Neural progenitor cell (in vitro differentiated cells): ENCODE results near the gene SUSD6.

ENCODE experiments used
- EZH2 ChIP-seq: fragments of 200-600 bp; sonication (generic); IDR thresholded peaks from 2 replicates; pipeline ENCODE4 v1.6.1; 2017; ENCODE audit warnings: antibody characterized with exemption, mild to moderate bottlenecking, moderate library complexity
- EZH2phosphoT487 ChIP-seq: fragments of 200-600 bp; sonication (generic); IDR thresholded peaks from 2 replicates; pipeline ENCODE4 v1.6.1; 2017; ENCODE audit warnings: antibody characterized with exemption
- TF ChIP-seq, protein P1 (sequence below): fragments of 200-600 bp; sonication (generic); IDR thresholded peaks from 2 replicates; pipeline ENCODE4 v1.5.1; 2017; ENCODE audit warnings: antibody characterized with exemption, mild to moderate bottlenecking

- TF ChIP-seq, protein P1, sequence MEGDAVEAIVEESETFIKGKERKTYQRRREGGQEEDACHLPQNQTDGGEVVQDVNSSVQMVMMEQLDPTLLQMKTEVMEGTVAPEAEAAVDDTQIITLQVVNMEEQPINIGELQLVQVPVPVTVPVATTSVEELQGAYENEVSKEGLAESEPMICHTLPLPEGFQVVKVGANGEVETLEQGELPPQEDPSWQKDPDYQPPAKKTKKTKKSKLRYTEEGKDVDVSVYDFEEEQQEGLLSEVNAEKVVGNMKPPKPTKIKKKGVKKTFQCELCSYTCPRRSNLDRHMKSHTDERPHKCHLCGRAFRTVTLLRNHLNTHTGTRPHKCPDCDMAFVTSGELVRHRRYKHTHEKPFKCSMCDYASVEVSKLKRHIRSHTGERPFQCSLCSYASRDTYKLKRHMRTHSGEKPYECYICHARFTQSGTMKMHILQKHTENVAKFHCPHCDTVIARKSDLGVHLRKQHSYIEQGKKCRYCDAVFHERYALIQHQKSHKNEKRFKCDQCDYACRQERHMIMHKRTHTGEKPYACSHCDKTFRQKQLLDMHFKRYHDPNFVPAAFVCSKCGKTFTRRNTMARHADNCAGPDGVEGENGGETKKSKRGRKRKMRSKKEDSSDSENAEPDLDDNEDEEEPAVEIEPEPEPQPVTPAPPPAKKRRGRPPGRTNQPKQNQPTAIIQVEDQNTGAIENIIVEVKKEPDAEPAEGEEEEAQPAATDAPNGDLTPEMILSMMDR = no peak
- no peak for TF ChIP-seq EZH2phosphoT487
- TF ChIP-seq EZH2 = no peak
Measured at GRCh38 chr14:69715725-69716477, 104.5 kb downstream of the SUSD6 start.
